Measurements from ENCODE around the gene CTNNA2. TPM values are rescaled to one million over a fixed set of nuclear protein-coding genes. Genes with fewer than 3 reads are reported as not detected.

CTNNA2 gene
- total and polyA plus RNA-seq, 8 donors = 0.28 to 5.7 (median 0.44) TPM; not detected in 4

GRCh38 chr2:80280598-80280997 lies 767.7 kb downstream of the CTNNA2 start:
- intact Hi-C loops (cut with DNase I; ENCODE audit: low total_unique reads) = no loop called here
- H3K27me3 ChIP-seq = no peaks in the 10 kb centered on the region
- WGBS, 5 donors = 92 to 100% (median 96%) methylated on average over 2 of the region's 2 CpGs
- H3K9me3 ChIP-seq = peaks cover 0 to 3% (median 0%) of the 10 kb centered on the region in 4 donors
- TF ChIP-seq POLR2A (IDR thresholded peaks at IDR 0.05) (no peak), POLR2AphosphoS5 (IDR thresholded peaks at IDR 0.05) (no peak), EP300 (IDR thresholded peaks at IDR 0.05) (no peak), CTCF (IDR thresholded peaks at IDR 0.05) (no peak)
- H3K27ac ChIP-seq = no peak overlapping the region
- H3K36me3 ChIP-seq = no peaks in the 10 kb centered on the region
- H3K4me3 ChIP-seq = no peak overlapping the region
- no peak for DNase-seq
- no peaks in the 10 kb centered on the region for H3K4me1 ChIP-seq

GRCh38 chr2:80281049-80281448 lies 768.2 kb downstream of the CTNNA2 start:
- TF ChIP-seq POLR2AphosphoS5 (IDR thresholded peaks at IDR 0.05) = no peak
- no peak for TF ChIP-seq EP300 (IDR thresholded peaks at IDR 0.05)
- TF ChIP-seq CTCF (IDR thresholded peaks at IDR 0.05) = no peak
- TF ChIP-seq POLR2A (IDR thresholded peaks at IDR 0.05) = no peak
- DNase-seq = no peak
- intact Hi-C loops (cut with DNase I; ENCODE audit: low total_unique reads) = no loop called here

GRCh38 chr2:80288576-80288975 lies 775.7 kb downstream of the CTNNA2 start:
- peak in 1 of 2 donors; percentile 80 for DNase-seq
- Histone ChIP-seq H3K4me3 (no peak overlapping the region), H3K27me3 (no peaks in the 10 kb centered on the region), H3K4me1 (peaks cover 0 to 8% (median 3%) of the 10 kb centered on the region in 4 donors), H3K36me3 (no peaks in the 10 kb centered on the region), H3K27ac (no peak overlapping the region), H3K9me3 (no peaks in the 10 kb centered on the region)
- intact Hi-C loops (cut with DNase I; ENCODE audit: low total_unique reads) = no loop called here
- TF ChIP-seq POLR2A (IDR thresholded peaks at IDR 0.05) (no peak), EP300 (IDR thresholded peaks at IDR 0.05) (no peak), POLR2AphosphoS5 (IDR thresholded peaks at IDR 0.05) (no peak)
- WGBS, 5 donors = 27 to 39% (median 33%) methylated on average over 5 of the region's 5 CpGs

More at GRCh38 chr2:80281049-80281448, 768.2 kb downstream of the CTNNA2 start:
- Histone ChIP-seq H3K4me3 (no peak overlapping the region), H3K27me3 (no peaks in the 10 kb centered on the region), H3K27ac (no peak overlapping the region), H3K9me3 (peaks cover 0 to 3% (median 0%) of the 10 kb centered on the region in 4 donors), H3K4me1 (no peaks in the 10 kb centered on the region), H3K36me3 (no peaks in the 10 kb centered on the region)
- WGBS, 5 donors = 77 to 96% (median 88%) methylated on average over 1 of the region's 1 CpG

GRCh38 chr2:80291656-80292055 lies 778.8 kb downstream of the CTNNA2 start:
- peaks cover 0 to 8% (median 3%) of the 10 kb centered on the region in 4 donors for H3K4me1 ChIP-seq
- TF ChIP-seq POLR2A (IDR thresholded peaks at IDR 0.05) (no peak), EP300 (IDR thresholded peaks at IDR 0.05) (no peak), CTCF (IDR thresholded peaks at IDR 0.05) (no peak), POLR2AphosphoS5 (IDR thresholded peaks at IDR 0.05) (no peak)
- WGBS, 5 donors = 21 to 37% (median 29%) methylated on average over 1 of the region's 1 CpG
- DNase-seq = peak in 1 of 2 donors; percentile 21
- no peaks in the 10 kb centered on the region for H3K27me3 ChIP-seq
- H3K36me3 ChIP-seq = no peaks in the 10 kb centered on the region
- intact Hi-C loops (cut with DNase I; ENCODE audit: low total_unique reads) = no loop called here
- H3K27ac ChIP-seq = no peak overlapping the region
- no peak overlapping the region for H3K4me3 ChIP-seq
- H3K9me3 ChIP-seq = no peaks in the 10 kb centered on the region

GRCh38 chr2:80292474-80292873 lies 779.6 kb downstream of the CTNNA2 start:
- no peak overlapping the region for H3K27ac ChIP-seq
- 47 to 62% (median 57%) methylated on average over 3 of the region's 3 CpGs for WGBS, 5 donors
- DNase-seq = peak in 1 of 2 donors; percentile 35
- no peaks in the 10 kb centered on the region for H3K36me3 ChIP-seq
- intact Hi-C loops (cut with DNase I; ENCODE audit: low total_unique reads) = no loop called here
- H3K27me3 ChIP-seq = no peaks in the 10 kb centered on the region
- H3K9me3 ChIP-seq = no peaks in the 10 kb centered on the region
- no peak overlapping the region for H3K4me3 ChIP-seq
- TF ChIP-seq POLR2AphosphoS5 (IDR thresholded peaks at IDR 0.05) (no peak), EP300 (IDR thresholded peaks at IDR 0.05) (no peak), CTCF (IDR thresholded peaks at IDR 0.05) (no peak)
- H3K4me1 ChIP-seq = peaks cover 0 to 8% (median 3%) of the 10 kb centered on the region in 4 donors
